ENCODE data around the gene RAP1GAP2. TPM values are rescaled to one million over a fixed set of nuclear protein-coding genes. Genes with fewer than 3 reads are reported as not detected.

Gene RAP1GAP2
- total RNA-seq, 1 experiment from 2014 or later, result 72.8 TPM

- peak; percentile 3 for ATAC-seq
- peak; percentile 53 for TF ChIP-seq MYBL2 (CRISPR knock-in tag; IDR thresholded peaks at IDR 0.05)
- TF ChIP-seq GTF2I (CRISPR knock-in tag; conservative IDR thresholded peaks at IDR 0.05), result no peak
- TF ChIP-seq HMGXB4 (CRISPR knock-in tag; IDR thresholded peaks at IDR 0.05), result peak; percentile 38; the same call in 1 of the 2 replicates
- TF ChIP-seq ZBTB21 (CRISPR knock-in tag; IDR thresholded peaks at IDR 0.05; ENCODE audit: borderline replicate concordance), result no peak
- TF ChIP-seq USF2 (CRISPR knock-in tag; IDR thresholded peaks at IDR 0.05), result peak; percentile 78
- peak; percentile 41; the same call in 1 of the 2 replicates for TF ChIP-seq SP1 (CRISPR knock-in tag; conservative IDR thresholded peaks at IDR 0.05)
- TF ChIP-seq USF1 (CRISPR knock-in tag; IDR thresholded peaks at IDR 0.05), result 0 out of 2 replicates have a peak, but pooled peaks have one; percentile 20
- H3K27ac Mint-ChIP-seq, result no peak overlapping the region
- CTCF ChIA-PET, result interaction anchor here (1.0 to 3.7 kb wide), 7 partner anchors 14 to 1347 kb away, joined by 3 to 25 read pairs (median 7); no protein-coding TSS in a partner anchor
- H3K9me3 Mint-ChIP-seq, result no peaks in the 10 kb centered on the region
- POLR2A ChIA-PET, result interaction anchor here (0.6 to 3.9 kb wide), 3 partner anchors 19 to 79 kb away, joined by 8 to 28 read pairs (median 8); no protein-coding TSS in a partner anchor
- H3K36me3 Mint-ChIP-seq, result peaks cover 5% of the 10 kb centered on the region; the same call in 1 of the 2 replicates
- peaks cover 47% of the 10 kb centered on the region for H3K4me1 Mint-ChIP-seq
- H3K27me3 Mint-ChIP-seq (ENCODE audit: low read depth), result no peaks in the 10 kb centered on the region
- peak overlapping the region; percentile 89 for H3K4me3 Mint-ChIP-seq
- DNase-seq (ENCODE audit: low spot score), result peak; percentile 71
These were observed 57.3 kb downstream of the RAP1GAP2 start for GRCh38 chr17:2853283-2854142.

GRCh38 chr17:2854143-2855055 lies 58.2 kb downstream of the RAP1GAP2 start:
- ChIA-PET CTCF (interaction anchor here (0.5 to 1.5 kb wide), 13 partner anchors 10 to 992 kb away, joined by 3 to 10 read pairs (median 5); no protein-coding TSS in a partner anchor), POLR2A (interaction anchor here (0.6 to 3.9 kb wide), 4 partner anchors 17 to 50 kb away, joined by 3 to 28 read pairs (median 6); no protein-coding TSS in a partner anchor)
- Mint-ChIP-seq H3K27ac (peak overlapping the region; percentile 97), H3K4me1 (peaks cover 41% of the 10 kb centered on the region), H3K4me3 (peak overlapping the region; percentile 89), H3K27me3 (ENCODE audit: low read depth) (no peaks in the 10 kb centered on the region), H3K9me3 (no peaks in the 10 kb centered on the region), H3K36me3 (peaks cover 5% of the 10 kb centered on the region)
- peak; percentile 50 for DNase-seq (ENCODE audit: low spot score)
- ATAC-seq, result peak; percentile 11
- no peak for TF ChIP-seq ZNF138 (CRISPR knock-in tag; conservative IDR thresholded peaks at IDR 0.05)
- peak; percentile 27; the same call in 1 of the 2 replicates for TF ChIP-seq FOXK1 (CRISPR knock-in tag; IDR thresholded peaks at IDR 0.05)
- TF ChIP-seq GRHL2 (CRISPR knock-in tag; IDR thresholded peaks at IDR 0.05; ENCODE audit: insufficient replicate concordance, severe bottlenecking), result no peak
- TF ChIP-seq NR3C1 (CRISPR knock-in tag; conservative IDR thresholded peaks at IDR 0.05; ENCODE audit: low read depth), result 0 out of 2 replicates have a peak, but pooled peaks have one; percentile 48
- 0 out of 2 replicates have a peak, but pooled peaks have one; percentile 13 for TF ChIP-seq HMGXB4 (CRISPR knock-in tag; IDR thresholded peaks at IDR 0.05)
